ENCODE data around the gene DRD4.
"Not testable (repeated sequence)": the region's sequence is repeated elsewhere in the genome, so short reads cannot be mapped to it uniquely, and the experiment has no call there.

The DRD4 gene

GRCh38 chr11:643849-644738 is 7.0 kb downstream of the DRD4 start:
- DNase-seq (ENCODE audit: low spot score), result no peak

DNA sequence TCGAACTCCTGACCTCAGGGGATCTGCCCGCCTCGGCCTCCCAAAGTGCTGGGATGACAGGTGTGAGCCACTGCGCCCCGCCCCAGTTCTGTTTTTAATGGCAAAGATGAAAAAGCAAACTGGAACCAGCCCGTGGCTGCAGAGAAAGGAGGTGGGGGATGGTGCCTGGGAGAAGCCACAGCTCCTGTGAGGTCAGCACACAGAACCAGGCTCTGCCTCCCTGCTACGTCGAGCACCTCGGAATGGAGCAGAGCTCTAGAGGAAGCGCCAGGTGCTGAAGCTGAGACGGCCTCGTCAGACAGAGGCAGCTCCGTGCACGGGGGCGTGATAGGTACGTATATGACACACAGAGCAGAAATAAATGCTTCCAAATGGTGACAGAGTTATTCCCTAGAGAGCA is 8.5 kb downstream of the DRD4 start:
- no peak for DNase-seq (ENCODE audit: low spot score)

DNA sequence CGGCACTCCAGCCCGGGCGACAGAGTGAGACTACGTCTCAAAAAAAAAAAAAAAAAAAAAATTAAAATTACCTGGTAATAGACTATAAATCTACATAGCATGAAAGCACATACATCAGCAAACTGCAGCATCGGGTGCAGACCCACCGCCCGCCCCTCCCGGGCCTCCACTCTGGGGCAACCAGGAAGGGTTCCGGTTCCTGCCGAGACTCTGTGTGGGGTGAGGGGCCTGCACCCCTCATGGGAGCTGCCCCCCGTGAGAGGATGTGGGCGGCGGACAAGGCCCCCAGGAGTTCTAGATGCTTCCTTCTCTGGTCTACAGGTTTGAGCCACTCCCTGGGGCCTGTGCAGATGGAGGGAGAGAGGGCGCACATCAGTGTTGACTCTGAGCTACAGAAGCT is 9.1 kb downstream of the DRD4 start:
- no peak for DNase-seq (ENCODE audit: low spot score)

GRCh38 chr11:647672-648158 is 10.6 kb downstream of the DRD4 start:
- DNase-seq (ENCODE audit: low spot score), result not testable (repeated sequence)

DNA sequence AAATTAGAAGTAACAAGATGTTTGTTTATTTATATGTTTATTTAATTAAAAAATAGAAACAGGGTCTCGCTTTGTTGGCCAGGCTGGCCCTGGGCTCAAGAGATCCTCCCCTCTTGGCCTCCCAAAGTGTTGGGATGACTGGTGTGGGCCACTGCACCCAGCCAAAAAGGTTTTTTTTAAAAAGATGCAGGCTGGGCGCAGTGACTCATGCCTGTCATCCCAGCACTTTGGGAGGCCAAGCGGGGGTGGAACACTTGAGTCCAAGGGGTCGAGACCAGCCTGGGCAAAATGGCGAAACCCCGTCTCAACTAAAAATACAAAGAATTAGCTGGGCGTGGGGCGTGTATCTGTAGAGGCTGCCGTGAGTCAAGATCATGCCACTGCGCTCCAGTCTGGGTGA is 13.4 kb downstream of the DRD4 start:
- DNase-seq (ENCODE audit: low spot score), result no peak

- not testable (repeated sequence) for DNase-seq (ENCODE audit: low spot score)
Observed at GRCh38 chr11:653136-653535, 16.1 kb downstream of the DRD4 start.

DNA sequence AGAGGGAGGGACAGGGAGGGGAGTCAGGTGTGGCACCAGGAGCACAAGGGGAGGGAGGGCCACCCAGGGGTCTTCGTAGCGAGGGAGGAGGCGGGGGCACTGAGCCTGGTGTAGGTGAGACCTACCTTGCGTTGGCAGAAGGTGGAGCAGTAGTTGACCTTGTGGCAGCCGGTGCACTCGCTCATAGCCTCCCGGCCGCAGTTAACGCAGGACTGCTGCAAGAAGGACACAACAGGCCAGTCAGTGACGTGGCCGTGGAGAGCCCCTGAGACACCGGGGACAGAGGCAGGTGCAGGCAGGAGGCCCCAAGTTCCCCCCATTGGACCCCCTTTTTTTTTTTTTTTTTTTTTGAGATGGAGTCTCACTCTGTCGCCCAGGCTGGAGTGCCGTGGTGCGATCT is 16.8 kb downstream of the DRD4 start:
- DNase-seq (ENCODE audit: low spot score), result no peak

DNA sequence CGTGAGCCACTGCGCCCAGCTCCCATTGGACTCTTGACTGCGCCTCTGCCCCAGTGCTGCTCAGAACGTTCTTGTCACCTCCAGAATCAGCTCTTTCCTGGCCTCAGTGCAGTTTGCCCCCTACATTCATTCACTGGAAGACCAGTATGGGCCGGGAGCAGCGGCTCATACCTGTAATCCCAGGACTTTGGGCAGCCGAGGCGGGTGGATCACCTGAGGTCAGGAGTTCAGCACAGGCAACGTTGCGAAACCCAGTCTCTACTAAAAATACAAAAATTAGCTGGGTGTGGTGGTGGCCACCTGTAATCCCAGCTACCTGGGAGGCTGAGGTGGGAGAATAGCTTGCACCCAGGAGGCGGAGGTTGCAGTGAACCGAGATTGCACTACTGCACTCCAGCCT is 17.4 kb downstream of the DRD4 start:
- not testable (repeated sequence) for DNase-seq (ENCODE audit: low spot score)

GRCh38 chr11:655036-655726 is 18.1 kb downstream of the DRD4 start:
- DNase-seq (ENCODE audit: low spot score), result no peak

- DNase-seq (ENCODE audit: low spot score), result no peak
Observed at GRCh38 chr11:656426-656825, 19.4 kb downstream of the DRD4 start.

- DNase-seq (ENCODE audit: low spot score), result no peak
Observed at GRCh38 chr11:656866-657265, 19.8 kb downstream of the DRD4 start.

DNA sequence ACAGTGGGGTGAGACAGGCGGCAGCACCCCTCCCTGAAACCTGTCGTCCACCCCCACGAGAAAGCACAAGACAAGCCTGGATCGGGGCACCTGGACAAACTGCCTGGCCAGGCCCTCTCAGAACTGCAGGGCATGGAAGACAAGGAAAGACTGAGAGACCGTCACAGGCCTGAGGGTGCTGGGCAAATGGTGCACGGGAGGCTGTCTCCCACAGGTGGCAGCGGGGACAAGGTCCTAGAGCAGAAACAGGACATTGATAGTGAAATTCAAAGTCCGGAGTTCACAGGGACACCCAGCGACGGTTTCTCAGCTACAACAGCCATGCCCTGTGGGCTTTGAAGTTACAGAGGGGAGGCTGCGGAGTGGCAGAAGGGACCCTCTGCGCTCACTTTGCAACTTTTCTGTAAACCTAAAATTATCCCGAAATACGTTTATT is 20.6 kb downstream of the DRD4 start:
- no peak for DNase-seq (ENCODE audit: low spot score)

- DNase-seq (ENCODE audit: low spot score), result no peak
Observed at GRCh38 chr11:659532-660085, 22.5 kb downstream of the DRD4 start.

GRCh38 chr11:660281-660680 is 23.2 kb downstream of the DRD4 start:
- DNase-seq (ENCODE audit: low spot score), result no peak

DNA sequence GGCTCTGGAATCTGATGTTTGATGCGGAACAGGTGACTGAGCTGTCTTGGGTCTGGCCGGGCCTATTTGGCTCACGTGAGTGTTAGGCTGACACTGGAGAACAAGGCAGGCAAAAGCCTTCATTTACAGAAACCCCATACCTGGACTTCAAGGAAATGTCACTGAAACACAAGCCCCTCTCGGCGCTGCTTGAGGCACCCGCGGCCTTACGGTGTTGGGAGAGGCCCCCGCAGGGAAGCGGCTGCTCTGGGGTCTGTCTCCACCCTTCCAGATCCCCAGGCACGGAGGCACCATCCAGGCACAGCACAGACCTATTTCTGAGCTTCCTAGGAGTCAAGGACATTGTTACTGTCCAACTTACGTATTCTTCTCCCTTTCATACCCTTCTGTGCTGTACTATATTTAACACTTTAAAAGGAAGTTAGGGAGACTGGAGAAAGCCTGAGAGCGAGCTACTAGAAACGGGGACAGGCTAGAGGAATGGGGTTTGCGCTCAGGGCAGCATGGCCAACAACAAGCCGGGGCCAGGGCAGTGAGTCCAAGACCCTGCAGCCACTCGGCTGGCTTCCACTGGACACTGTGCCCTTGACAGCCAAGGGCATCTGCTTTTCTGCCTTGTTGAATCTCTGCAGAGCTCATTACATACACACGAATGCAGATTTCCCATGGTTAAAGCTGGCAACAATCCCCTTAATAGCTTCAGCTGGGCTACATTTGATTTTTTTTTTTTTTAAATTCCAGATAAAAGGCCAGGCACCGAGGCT is 23.8 kb downstream of the DRD4 start:
- no peak for DNase-seq (ENCODE audit: low spot score)

DNA sequence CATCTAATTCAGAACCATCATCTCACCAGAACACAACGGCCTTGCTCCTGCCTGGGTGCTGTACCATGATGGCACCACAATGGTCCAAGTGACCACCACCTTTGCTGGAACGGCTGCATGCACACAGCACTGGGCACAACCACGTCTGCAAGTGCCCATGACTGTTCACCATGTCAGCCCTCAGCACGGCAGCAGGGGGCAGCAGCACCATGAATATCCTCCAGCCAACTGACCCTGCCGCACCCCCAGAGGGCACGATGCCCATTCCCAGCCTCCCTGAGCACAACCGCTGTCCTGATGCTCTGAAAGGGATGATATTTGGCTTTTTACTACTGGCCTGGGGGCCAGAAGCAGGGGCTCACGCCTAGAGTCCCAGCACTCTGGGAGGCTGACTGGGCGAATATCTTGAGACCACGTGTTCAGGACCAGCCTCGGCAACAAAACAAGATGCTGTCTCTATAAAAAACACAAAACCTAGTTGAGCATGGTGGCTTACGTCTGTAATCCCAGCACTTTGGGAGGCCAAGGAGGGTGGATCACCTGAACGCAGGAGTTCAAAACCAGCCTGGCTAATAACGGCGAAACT is 25.7 kb downstream of the DRD4 start:
- peak; percentile 77 for DNase-seq (ENCODE audit: low spot score)

DNA sequence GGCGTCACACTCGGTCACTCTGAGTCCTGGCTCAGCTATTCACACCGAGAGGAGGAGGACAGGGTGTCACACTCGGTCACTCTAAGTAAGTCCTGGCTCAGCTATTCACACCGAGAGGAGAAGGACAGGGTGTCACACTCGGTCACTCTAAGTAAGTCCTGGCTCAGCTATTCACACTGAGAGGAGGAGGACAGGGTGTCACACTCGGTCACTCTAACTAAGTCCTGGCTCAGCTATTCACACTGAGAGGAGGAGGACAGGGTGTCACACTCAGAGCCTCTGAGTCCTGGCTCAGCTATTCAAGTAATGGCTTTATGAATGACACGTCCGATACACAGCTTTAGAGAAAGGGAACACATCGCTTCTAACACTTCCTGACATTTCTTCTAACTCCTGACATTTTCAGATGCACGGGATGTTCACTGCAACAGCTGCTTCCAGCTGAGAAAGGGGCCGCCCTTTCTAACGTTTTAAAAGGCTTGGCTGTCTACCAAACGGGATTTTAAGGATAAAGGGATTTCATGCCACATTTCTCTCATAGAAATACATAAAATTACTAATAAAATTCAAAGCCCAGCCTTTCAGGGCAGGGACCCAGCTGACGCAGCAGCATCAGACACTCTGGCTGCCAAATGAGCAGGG is 28.1 kb downstream of the DRD4 start:
- no peak for DNase-seq (ENCODE audit: low spot score)

GRCh38 chr11:665704-666281 is 28.7 kb downstream of the DRD4 start:
- no peak for DNase-seq (ENCODE audit: low spot score)

- no peak for DNase-seq (ENCODE audit: low spot score)
Observed at GRCh38 chr11:673866-674265, 36.8 kb downstream of the DRD4 start.

GRCh38 chr11:674406-674805 is 37.3 kb downstream of the DRD4 start:
- DNase-seq (ENCODE audit: low spot score), result no peak

- no peak for DNase-seq (ENCODE audit: low spot score)
Observed at GRCh38 chr11:678297-678696, 41.2 kb downstream of the DRD4 start.
